Small intestine (tissue), 7 donors: ENCODE data around the gene MID1. TPM values are rescaled to one million over a fixed set of nuclear protein-coding genes. Genes with fewer than 3 reads are reported as not detected.

Source experiments
- DNase-seq, 2 donors: peaks; one replicate each; pipeline versions ENCODE4 v3.0.0 to v3.0.0-alpha.2; 2013
- FAIRE-seq: peaks from 2 replicates; lab custom pipeline; 2012; peaks lifted over from hg19 to GRCh38; lab: Jason Lieb, UNC
- H3K27ac ChIP-seq, 3 donors: one replicate each; pipeline ENCODE4 v1.5.1; 2013; ENCODE audit warnings: low read length in 2 of 3, mild to moderate bottlenecking in 2 of 3, control low read depth in 1 of 3, inconsistent platforms in 1 of 3, low read depth in 1 of 3, moderate library complexity in 1 of 3
- H3K27me3 ChIP-seq, 3 donors: one replicate each; pipeline ENCODE4 v1.6.1; 2013; ENCODE audit warnings: low read length in 3 of 3, inconsistent platforms in 1 of 3; ENCODE audit not compliant: control insufficient read depth in 3 of 3, insufficient read depth in 3 of 3
- H3K36me3 ChIP-seq, 3 donors: one replicate each; pipeline ENCODE4 v1.6.1; 2013; ENCODE audit warnings: low read length in 3 of 3, inconsistent platforms in 1 of 3, low read depth in 1 of 3, mild to moderate bottlenecking in 1 of 3, moderate library complexity in 1 of 3; ENCODE audit not compliant: control insufficient read depth in 3 of 3, insufficient read depth in 2 of 3
- H3K4me1 ChIP-seq, 3 donors: one replicate each; pipeline ENCODE4 v1.6.1; 2013; ENCODE audit warnings: low read length in 2 of 3, inconsistent platforms in 1 of 3, low read depth in 1 of 3, mild to moderate bottlenecking in 1 of 3, moderate library complexity in 1 of 3; ENCODE audit not compliant: control insufficient read depth in 3 of 3, insufficient read depth in 2 of 3
- H3K4me3 ChIP-seq, 3 donors: one replicate each; pipeline ENCODE4 v1.5.1; 2013; ENCODE audit warnings: low read length in 3 of 3, control low read depth in 1 of 3, inconsistent platforms in 1 of 3, low read depth in 1 of 3, mild to moderate bottlenecking in 1 of 3, moderate library complexity in 1 of 3
- H3K9me3 ChIP-seq, 2 donors: one replicate each; pipeline ENCODE4 v1.6.1; 2013; ENCODE audit warnings: low read depth in 1 of 2, low read length in 1 of 2; ENCODE audit not compliant: control insufficient read depth in 2 of 2, insufficient read depth in 1 of 2
- WGBS, 3 donors: extraction: QIAGEN DNeasy Blood & Tissue Kit; methylation state at CpG; one replicate each; pipeline ENCODE4 v1.1.7; 2013; 5-methylcytosine and 5-hydroxymethylcytosine counted together
- polyA plus RNA-seq, 4 donors: library from polyadenylated mRNA; stranded (reverse) in 3 of 4; unstranded in 1 of 4; fragments of 200-250 nt in 3 of 4; fragments of 120-200 nt in 1 of 4; gene quantifications; one replicate each; pipeline versions ENCODE4 v1.2.1 to v1.2.3, GENCODE V29; 2013
- donor health status: healthy with polysubstance abuse.
- donor health status: control.
- donor health status: control.
- donor health status: Bipolar disorder and iron deficiency.
- donor health status: healthy.

Gene MID1
- polyA plus RNA-seq, 4 donors = 1.9 to 11.6 (median 4.6) TPM

GRCh38 chrX:10416424-10416823, 204.0 kb downstream of the MID1 start:
- Histone ChIP-seq H3K9me3 (no peaks in the 10 kb centered on the region), H3K36me3 (no peaks in the 10 kb centered on the region), H3K4me3 (no peak overlapping the region), H3K27ac (no peak overlapping the region), H3K4me1 (no peaks in the 10 kb centered on the region), H3K27me3 (no peaks in the 10 kb centered on the region)
- 75 to 88% (median 84%) methylated on average over 4 of the region's 4 CpGs for WGBS, 3 donors
- FAIRE-seq (no peak), DNase-seq (no peak)

GRCh38 chrX:10415306-10416001, 204.9 kb downstream of the MID1 start:
- FAIRE-seq (no peak), DNase-seq (no peak)
- H3K4me3 ChIP-seq = no peak overlapping the region
- 71 to 77% (median 77%) methylated on average over 9 of the region's 9 CpGs for WGBS, 3 donors
- no peak overlapping the region for H3K27ac ChIP-seq
- H3K36me3 ChIP-seq = no peaks in the 10 kb centered on the region
- no peaks in the 10 kb centered on the region for H3K4me1 ChIP-seq
- H3K9me3 ChIP-seq = no peaks in the 10 kb centered on the region
- no peaks in the 10 kb centered on the region for H3K27me3 ChIP-seq

GRCh38 chrX:10414862-10415261, 205.5 kb downstream of the MID1 start:
- no peak overlapping the region for H3K27ac ChIP-seq
- H3K4me3 ChIP-seq = no peak overlapping the region
- no peaks in the 10 kb centered on the region for H3K9me3 ChIP-seq
- 84 to 93% (median 91%) methylated on average over 6 of the region's 6 CpGs for WGBS, 3 donors
- no peak for DNase-seq
- H3K4me1 ChIP-seq = no peaks in the 10 kb centered on the region
- H3K36me3 ChIP-seq = no peaks in the 10 kb centered on the region
- FAIRE-seq = no peak
- no peaks in the 10 kb centered on the region for H3K27me3 ChIP-seq

GRCh38 chrX:10414156-10414824, 206.1 kb downstream of the MID1 start:
- Histone ChIP-seq H3K27ac (no peak overlapping the region), H3K4me3 (no peak overlapping the region), H3K36me3 (no peaks in the 10 kb centered on the region), H3K27me3 (no peaks in the 10 kb centered on the region), H3K4me1 (no peaks in the 10 kb centered on the region), H3K9me3 (no peaks in the 10 kb centered on the region)
- 81 to 90% (median 87%) methylated on average over 9 of the region's 9 CpGs for WGBS, 3 donors
- DNase-seq = no peak
- no peak for FAIRE-seq

- FAIRE-seq = no peak
- no peaks in the 10 kb centered on the region for H3K4me1 ChIP-seq
- H3K9me3 ChIP-seq = peaks cover 0 to 3% of the 10 kb centered on the region in 2 donors
- H3K27me3 ChIP-seq = no peaks in the 10 kb centered on the region
- no peaks in the 10 kb centered on the region for H3K36me3 ChIP-seq
- H3K27ac ChIP-seq = no peak overlapping the region
- no peak overlapping the region for H3K4me3 ChIP-seq
- no peak for DNase-seq
Observed at GRCh38 chrX:10404436-10404835, 215.9 kb downstream of the MID1 start.

GRCh38 chrX:10401239-10401638, 219.1 kb downstream of the MID1 start:
- H3K36me3 ChIP-seq = no peaks in the 10 kb centered on the region
- H3K9me3 ChIP-seq = peaks cover 0 to 3% of the 10 kb centered on the region in 2 donors
- FAIRE-seq (no peak), DNase-seq (no peak)
- no peaks in the 10 kb centered on the region for H3K27me3 ChIP-seq
- no peak overlapping the region for H3K4me3 ChIP-seq
- no peaks in the 10 kb centered on the region for H3K4me1 ChIP-seq
- 48 to 70% (median 65%) methylated on average over 1 of the region's 1 CpG for WGBS, 3 donors
- H3K27ac ChIP-seq = no peak overlapping the region

- Histone ChIP-seq H3K27me3 (no peaks in the 10 kb centered on the region), H3K27ac (no peak overlapping the region), H3K36me3 (no peaks in the 10 kb centered on the region), H3K9me3 (peaks cover 0 to 3% of the 10 kb centered on the region in 2 donors), H3K4me3 (no peak overlapping the region), H3K4me1 (no peaks in the 10 kb centered on the region)
- DNase-seq (no peak), FAIRE-seq (no peak)
Observed at GRCh38 chrX:10399043-10399741, 221.2 kb downstream of the MID1 start.

GRCh38 chrX:10398215-10398614, 222.2 kb downstream of the MID1 start:
- 11 to 60% (median 23%) methylated on average over 2 of the region's 2 CpGs for WGBS, 3 donors
- no peaks in the 10 kb centered on the region for H3K27me3 ChIP-seq
- no peak overlapping the region for H3K27ac ChIP-seq
- no peak for FAIRE-seq
- no peak for DNase-seq
- peaks cover 0 to 3% of the 10 kb centered on the region in 2 donors for H3K9me3 ChIP-seq
- no peak overlapping the region for H3K4me3 ChIP-seq
- H3K4me1 ChIP-seq = no peaks in the 10 kb centered on the region
- no peaks in the 10 kb centered on the region for H3K36me3 ChIP-seq
